ENCODE data around the gene FGGY.

GRCh38 chr1:59597420-59598119 is 300.7 kb downstream of the FGGY start:
- TF ChIP-seq POLR2AphosphoS5 (IDR thresholded peaks at IDR 0.05; ENCODE audit: borderline replicate concordance, low read depth, low read length): no peak
- no peak for TF ChIP-seq EZH2 (IDR thresholded peaks at IDR 0.05)
- TF ChIP-seq FOXP2 (optimal IDR thresholded peaks at IDR 0.05; ENCODE audit: control extremely low read depth, extremely low read length, insufficient read depth): no peak
